GM18951 (cell line): ENCODE measurements around the gene OPRD1.
"Not testable (repeated sequence)": the region's sequence is repeated elsewhere in the genome, so short reads cannot be mapped to it uniquely, and the experiment has no call there.

Experiments
- POLR2A ChIP-seq: IDR thresholded peaks from 4 replicates; pipeline ENCODE4 v1.6.1; 2011; ENCODE audit warnings: mild to moderate bottlenecking; ENCODE audit not compliant: insufficient read length, insufficient read depth; ENCODE audit errors: extremely low read depth
- in situ Hi-C: fragments of 300-500 bp; cut with MboI; formaldehyde crosslinking; loops from one replicate; pipeline ENCODE4 v1.12.0; 2022; ENCODE audit warnings: low sequenced_read_pairs, mixed read lengths, inconsistent platforms; ENCODE audit not compliant: unreplicated experiment

The OPRD1 gene

DNA sequence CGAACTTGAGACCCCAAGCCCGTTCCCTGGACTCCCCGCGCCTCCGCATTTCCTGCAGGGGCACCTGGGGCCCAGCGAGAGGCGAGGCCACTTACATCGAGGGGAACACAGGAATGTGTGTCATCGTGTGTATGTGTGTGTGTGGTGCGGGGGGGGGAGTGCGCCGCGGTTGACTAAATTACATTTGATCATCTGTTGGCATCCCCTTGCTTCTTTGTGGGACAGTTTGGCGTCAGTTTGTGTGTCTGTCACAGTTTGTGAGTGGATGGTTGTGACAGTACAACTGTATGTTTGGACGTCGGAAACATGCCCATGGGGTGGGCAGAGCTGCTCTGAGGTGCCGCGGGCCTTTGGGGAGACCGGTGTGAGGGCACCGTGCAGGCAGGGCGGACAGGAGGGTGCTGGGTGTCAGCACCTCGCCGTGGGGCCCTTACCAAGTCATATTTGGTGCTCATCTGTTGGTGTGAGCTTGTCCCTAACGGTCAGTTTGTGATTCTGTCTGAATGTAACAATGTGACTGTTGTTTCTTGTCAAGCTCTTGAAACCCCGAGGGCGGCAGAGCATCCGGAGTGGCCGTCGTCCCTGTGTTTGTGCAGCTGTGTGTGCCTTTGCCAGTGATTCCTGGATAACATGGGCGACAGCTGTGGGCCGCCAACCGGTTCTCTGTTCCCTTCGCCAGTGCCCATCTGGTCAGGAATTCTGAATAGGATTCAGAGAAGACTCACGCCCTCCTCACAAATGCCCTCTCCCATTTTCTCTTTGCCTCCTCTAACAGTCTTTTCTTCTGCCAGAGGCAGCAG, 899 bp downstream of the OPRD1 start:
- no peak for TF ChIP-seq POLR2A
- in situ Hi-C loops, result no loop called here

- in situ Hi-C loops, result no loop called here
Observed at GRCh38 chr1:28813931-28814465, 2.0 kb downstream of the OPRD1 start.

DNA sequence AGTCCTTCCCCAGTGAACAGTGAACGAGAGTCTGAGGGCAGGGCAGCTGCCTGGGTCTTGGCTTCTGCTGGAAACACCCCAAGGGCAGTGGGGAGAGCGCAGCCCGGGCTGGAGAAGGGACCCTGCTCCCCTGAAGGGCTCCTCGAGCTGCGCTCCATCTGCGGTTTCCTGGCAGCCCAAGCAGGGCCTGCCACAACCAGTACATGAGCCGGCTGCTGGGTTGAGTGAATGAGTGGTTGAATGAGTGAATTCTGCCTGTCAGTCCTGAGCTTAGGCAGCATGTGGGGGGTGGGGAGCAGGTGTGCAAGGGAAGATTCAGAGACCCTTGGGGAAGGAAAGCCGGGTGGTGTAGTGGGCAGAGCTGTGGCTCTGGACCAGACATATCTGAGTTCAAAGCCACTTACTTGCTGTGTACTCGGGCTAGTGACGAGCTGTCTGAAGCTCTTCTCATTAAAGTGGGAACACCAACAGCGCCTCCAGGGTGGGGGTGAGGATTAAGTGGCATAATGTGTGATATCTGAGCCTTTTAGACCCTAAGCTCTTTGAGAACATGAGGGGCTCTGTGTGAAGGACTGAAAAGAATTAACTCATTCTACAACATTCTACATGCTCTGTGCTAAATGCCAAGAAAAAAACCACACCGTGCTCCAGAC, 3.7 kb downstream of the OPRD1 start:
- in situ Hi-C loops, result no loop called here
- no peak for TF ChIP-seq POLR2A

More at GRCh38 chr1:28813931-28814465, 2.0 kb downstream of the OPRD1 start:
- no peak for TF ChIP-seq POLR2A

GRCh38 chr1:28817133-28817532, 5.2 kb downstream of the OPRD1 start:
- in situ Hi-C loops, result no loop called here
- TF ChIP-seq POLR2A, result no peak

- in situ Hi-C loops, result no loop called here
- no peak for TF ChIP-seq POLR2A
Observed at GRCh38 chr1:28819020-28819419, 7.0 kb downstream of the OPRD1 start.

GRCh38 chr1:28822799-28823198, 10.8 kb downstream of the OPRD1 start:
- in situ Hi-C loops, result no loop called here

DNA sequence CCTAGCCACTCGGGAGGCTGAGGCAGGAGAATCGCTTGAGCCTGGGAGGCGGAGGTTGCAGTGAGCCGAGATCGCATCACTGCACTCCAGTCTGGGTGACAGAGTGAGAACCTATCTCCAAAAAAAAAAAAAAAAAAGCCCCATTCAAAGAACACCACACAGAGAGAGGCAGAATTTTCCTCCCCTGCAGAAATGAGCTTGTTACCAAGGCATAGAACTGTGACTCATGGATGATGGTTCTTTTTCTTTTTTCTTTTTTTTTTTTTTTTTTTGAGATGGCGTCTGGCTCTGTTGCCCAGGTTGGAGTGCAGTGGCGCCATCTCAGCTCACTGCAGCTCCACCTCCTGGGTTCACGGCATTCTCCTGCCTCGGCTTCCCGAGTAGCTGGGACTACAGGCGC, 12.1 kb downstream of the OPRD1 start:
- in situ Hi-C loops, result not testable (repeated sequence)

More at GRCh38 chr1:28822799-28823198, 10.8 kb downstream of the OPRD1 start:
- TF ChIP-seq POLR2A, result no peak

- in situ Hi-C loops, result not testable (repeated sequence)
Observed at GRCh38 chr1:28828227-28828858, 16.4 kb downstream of the OPRD1 start.

GRCh38 chr1:28830814-28831213, 18.8 kb downstream of the OPRD1 start:
- in situ Hi-C loops, result no loop called here
- no peak for TF ChIP-seq POLR2A

DNA sequence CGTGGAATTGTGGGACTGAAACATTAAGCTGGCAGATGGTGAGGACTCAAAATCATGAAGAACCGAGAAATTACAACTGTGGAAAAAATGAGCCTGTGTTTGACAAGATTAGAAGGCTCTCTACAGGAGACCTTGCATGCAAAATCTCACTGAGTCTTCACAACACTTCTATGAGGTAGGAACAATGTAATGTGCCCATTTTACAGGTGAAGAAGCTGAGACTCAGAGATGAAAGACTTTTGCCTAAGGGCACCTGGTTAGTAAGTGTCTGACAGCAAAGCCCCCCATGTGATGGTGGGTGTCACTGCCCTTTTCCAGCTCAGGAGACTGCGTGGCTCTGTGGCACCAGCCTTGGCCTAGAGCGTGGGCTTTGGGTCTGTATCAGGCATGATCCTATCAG, 21.0 kb downstream of the OPRD1 start:
- no peak for TF ChIP-seq POLR2A
- in situ Hi-C loops, result no loop called here

DNA sequence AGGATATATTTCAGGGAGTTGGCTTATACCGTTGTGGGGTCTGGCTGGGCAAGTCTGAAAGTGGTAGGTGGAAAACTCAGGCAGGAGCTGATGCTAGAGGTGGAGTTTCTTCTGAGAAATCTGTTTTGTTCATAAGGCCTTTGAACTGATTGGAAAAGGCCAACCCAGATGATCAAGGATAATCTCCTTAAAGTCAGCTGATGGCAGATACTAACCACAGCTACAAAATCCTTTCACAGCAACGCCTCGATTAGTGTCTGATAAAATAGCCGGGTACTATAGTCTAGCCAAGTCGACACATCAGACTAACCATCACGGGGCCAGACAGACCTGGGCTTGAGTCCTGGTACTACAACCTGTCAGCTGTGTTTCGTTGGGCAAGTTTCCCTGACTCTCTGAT, 21.4 kb downstream of the OPRD1 start:
- in situ Hi-C loops, result no loop called here
- TF ChIP-seq POLR2A, result no peak

DNA sequence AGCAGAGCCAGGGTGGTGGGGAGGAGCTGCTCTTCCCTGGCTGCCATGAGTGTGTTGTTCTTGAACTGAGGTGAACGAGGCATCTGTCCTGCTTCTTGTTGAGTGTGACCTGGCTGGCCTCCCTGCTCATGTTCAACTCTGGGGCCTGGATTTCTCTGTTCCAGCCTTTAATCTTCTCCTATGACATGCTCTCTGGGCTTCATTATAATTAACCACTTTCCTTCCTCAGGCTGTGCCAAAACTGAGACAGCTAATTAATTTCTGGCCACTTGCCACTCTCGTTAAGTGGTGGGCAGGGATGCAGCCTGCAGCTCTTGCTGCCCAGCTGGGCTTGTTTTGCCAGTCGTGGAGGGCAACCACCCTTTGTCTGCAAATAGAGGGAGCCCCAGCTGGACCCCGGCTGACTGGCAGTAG, 23.3 kb downstream of the OPRD1 start:
- no peak for TF ChIP-seq POLR2A
- in situ Hi-C loops, result no loop called here

DNA sequence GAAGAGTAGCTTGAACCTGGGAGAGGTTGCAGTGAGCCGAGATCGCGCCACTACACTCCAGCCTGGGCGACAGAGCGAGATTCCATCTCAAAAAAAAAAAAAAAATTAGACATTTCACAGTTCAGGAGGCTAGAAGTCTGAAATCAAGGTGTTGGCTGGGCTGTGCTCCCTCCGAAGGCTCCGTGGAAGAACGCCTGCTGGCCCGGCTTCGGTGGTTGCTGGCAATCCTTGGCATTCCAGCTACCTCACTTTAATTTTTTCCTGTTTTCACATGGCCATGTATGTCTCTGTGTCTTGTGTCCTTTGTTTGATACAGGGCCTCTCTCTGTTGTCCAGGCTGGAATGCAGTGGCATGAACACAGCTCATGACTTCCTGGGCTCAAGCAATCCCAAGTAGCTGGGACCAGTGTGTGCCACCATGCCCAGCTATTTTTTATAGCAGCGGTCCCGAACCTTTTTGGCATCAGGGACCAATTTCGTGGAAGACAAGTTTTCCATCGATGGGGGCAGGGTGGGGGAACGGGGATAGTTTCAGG, 24.5 kb downstream of the OPRD1 start:
- no peak for TF ChIP-seq POLR2A
- in situ Hi-C loops, result no loop called here
